HG03060 (cell line): Measurements from ENCODE around the gene FAM53B.
A peak's percentile ranks its signal among the peaks of the same experiment; 100 is the strongest.
"Not testable (repeated sequence)": the region's sequence is repeated elsewhere in the genome, so short reads cannot be mapped to it uniquely, and the experiment has no call there.

Experiments
- ATAC-seq: cut with Tn5 transposase; IDR thresholded peaks from one replicate; pipeline ENCODE4 v1.9.1; 2021; ENCODE audit warnings: low read depth, moderate number of reproducible peaks; ENCODE audit not compliant: unreplicated experiment

The FAM53B gene

GRCh38 chr10:124744102-124745050, at the start of gene FAM53B:
Gene FAM53B, minus strand, starts transcription at chr10:124744378. Its CDS starts 37,665 bp downstream, at chr10:124706713.
- no peak for ATAC-seq

GRCh38 chr10:124792998-124793352, 48.8 kb upstream of the FAM53B start:
- ATAC-seq = no peak

- ATAC-seq = peak; percentile 52
Measured at GRCh38 chr10:124791547-124792348, 47.6 kb upstream of the FAM53B start, which contains the start of gene EEF1AKMT2. Gene EEF1AKMT2, minus strand, starts transcription at chr10:124791887. Its CDS starts 54 bp downstream, at chr10:124791833.

GRCh38 chr10:124782900-124783299, 38.7 kb upstream of the FAM53B start:
- ATAC-seq = not testable (repeated sequence)

GRCh38 chr10:124768791-124769190, 24.6 kb upstream of the FAM53B start:
- ATAC-seq = no peak

GRCh38 chr10:124765256-124765655, 21.1 kb upstream of the FAM53B start:
- no peak for ATAC-seq

- no peak for ATAC-seq
Measured at GRCh38 chr10:124763267-124763666, 19.1 kb upstream of the FAM53B start.

- no peak for ATAC-seq
Measured at GRCh38 chr10:124762281-124762680, 18.1 kb upstream of the FAM53B start.

- ATAC-seq = no peak
Measured at GRCh38 chr10:124756156-124756903, 12.2 kb upstream of the FAM53B start.

- no peak for ATAC-seq
Measured at GRCh38 chr10:124755581-124755980, 11.4 kb upstream of the FAM53B start.

GRCh38 chr10:124754227-124754626, 10.0 kb upstream of the FAM53B start:
- no peak for ATAC-seq

- no peak for ATAC-seq
Measured at GRCh38 chr10:124748953-124749645, 4.9 kb upstream of the FAM53B start.

GRCh38 chr10:124748166-124748565, 4.0 kb upstream of the FAM53B start:
- ATAC-seq = no peak

- no peak for ATAC-seq
Measured at GRCh38 chr10:124747745-124748144, 3.6 kb upstream of the FAM53B start.

GRCh38 chr10:124746992-124747391, 2.8 kb upstream of the FAM53B start:
- no peak for ATAC-seq

GRCh38 chr10:124746447-124746846, 2.3 kb upstream of the FAM53B start:
- not testable (repeated sequence) for ATAC-seq

GRCh38 chr10:124745673-124746072, 1.5 kb upstream of the FAM53B start:
- no peak for ATAC-seq

- no peak for ATAC-seq
Measured at GRCh38 chr10:124745252-124745651, 1.1 kb upstream of the FAM53B start.

- no peak for ATAC-seq
Measured at GRCh38 chr10:124743191-124744101, 732 bp downstream of the FAM53B start.
